Measurements from ENCODE around the gene WDR37. TPM values are rescaled to one million over a fixed set of nuclear protein-coding genes. Genes with fewer than 3 reads are reported as not detected.

The WDR37 gene
- total and polyA plus RNA-seq, 9 donors: 8.7 to 12.5 (median 10.5) TPM

DNA sequence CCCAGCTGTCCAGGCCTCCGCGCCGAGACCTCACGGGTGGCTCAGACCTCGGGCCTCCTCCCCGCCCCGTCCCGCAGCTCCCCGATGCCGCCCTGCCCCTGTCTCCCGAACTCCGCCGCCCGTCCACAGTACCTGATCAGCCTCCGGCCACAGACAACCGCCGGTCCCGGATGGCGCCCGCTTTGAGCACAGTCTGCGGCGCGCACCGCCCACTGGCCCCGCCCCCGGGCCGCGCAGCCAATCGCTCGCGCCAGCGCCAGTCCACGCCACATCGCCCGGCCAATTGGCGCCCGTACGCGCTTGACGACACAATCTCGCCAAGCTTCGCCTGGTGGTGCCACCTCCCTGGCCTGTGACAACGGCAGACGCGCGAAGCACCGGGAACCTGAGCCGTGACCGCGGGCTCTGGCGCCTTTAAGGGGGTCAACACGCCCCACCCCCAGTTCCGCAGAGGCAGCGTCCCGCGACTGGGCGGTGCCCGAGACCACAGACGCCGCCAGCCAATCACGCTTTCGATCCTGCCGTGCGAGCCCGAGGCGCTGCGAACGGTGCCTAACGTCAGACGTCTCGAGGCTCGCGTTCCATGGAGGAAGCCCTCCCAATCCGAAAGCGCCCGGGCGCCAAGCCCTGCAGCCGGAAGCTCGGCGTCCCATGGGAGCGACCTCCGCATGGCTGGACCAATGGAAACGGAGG lies 7.3 kb upstream of the WDR37 start, which contains the start of gene IDI1:
TSS of gene IDI1 (minus strand) at position 388 of the 693 bp plus-strand sequence. CDS start at position 272, 116 bp downstream.
- no peaks in the 10 kb centered on the region for H3K27me3 ChIP-seq (ENCODE audit: control insufficient read depth, insufficient read depth, low read length)
- peak within 1 kb of the TSS; percentile 100 for H3K27ac ChIP-seq (ENCODE audit: low read length)
- DNase-seq: peak; percentile 99
- H3K4me1 ChIP-seq (ENCODE audit: control insufficient read depth, insufficient read depth, low read length): peaks cover 11% of the 10 kb centered on the region
- under 1% methylated on average over 80 of the region's 83 CpGs for whole genome bisulfite sequencing (ENCODE audit: insufficient coverage)
- peak within 1 kb of the TSS; percentile 90 for H3K4me3 ChIP-seq (ENCODE audit: low read length)
- H3K36me3 ChIP-seq (ENCODE audit: control insufficient read depth, insufficient read depth, low read length): peaks cover 23% of the 10 kb centered on the region
- H3K9me3 ChIP-seq (replicated peaks; ENCODE audit: control insufficient read depth, low read depth, low read length): no peaks in the 10 kb centered on the region

- H3K9me3 ChIP-seq (replicated peaks; ENCODE audit: control insufficient read depth, low read depth, low read length): no peaks in the 10 kb centered on the region
- H3K4me1 ChIP-seq (ENCODE audit: control insufficient read depth, insufficient read depth, low read length): peaks cover 6% of the 10 kb centered on the region
- peak overlapping the region; percentile 100 for H3K27ac ChIP-seq (ENCODE audit: low read length)
- peaks cover 23% of the 10 kb centered on the region for H3K36me3 ChIP-seq (ENCODE audit: control insufficient read depth, insufficient read depth, low read length)
- no peaks in the 10 kb centered on the region for H3K27me3 ChIP-seq (ENCODE audit: control insufficient read depth, insufficient read depth, low read length)
- H3K4me3 ChIP-seq (ENCODE audit: low read length): peak overlapping the region; percentile 90
- WGBS (ENCODE audit: insufficient coverage): 0% methylated on average over 22 of the region's 34 CpGs
- no peak for DNase-seq
Measured at GRCh38 chr10:1049425-1049958, 6.7 kb upstream of the WDR37 start.

DNA sequence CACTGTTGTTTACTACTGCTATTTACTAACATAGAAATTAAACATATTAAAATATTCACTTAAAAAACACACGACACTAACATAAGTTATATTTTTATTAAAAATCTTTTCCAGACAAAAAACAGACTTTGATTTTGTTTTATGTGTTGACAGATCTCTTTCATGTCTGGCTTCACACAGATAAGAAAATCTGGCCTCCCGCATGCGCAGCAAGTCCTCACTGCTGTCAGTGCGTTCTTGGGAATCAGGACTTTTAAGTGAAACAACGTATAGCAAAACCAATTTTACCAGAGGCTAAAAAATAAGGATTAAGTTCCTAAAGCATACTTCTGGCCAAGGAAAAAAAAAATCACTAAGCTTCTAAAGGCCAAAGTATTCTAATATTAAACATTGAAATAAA lies 6.0 kb upstream of the WDR37 start:
- WGBS (ENCODE audit: insufficient coverage): 30% methylated on average over 2 of the region's 5 CpGs
- Histone ChIP-seq H3K27ac (ENCODE audit: low read length) (peak overlapping the region; percentile 100), H3K9me3 (replicated peaks; ENCODE audit: control insufficient read depth, low read depth, low read length) (no peaks in the 10 kb centered on the region), H3K4me3 (ENCODE audit: low read length) (peak overlapping the region; percentile 90), H3K36me3 (ENCODE audit: control insufficient read depth, insufficient read depth, low read length) (peaks cover 23% of the 10 kb centered on the region), H3K4me1 (ENCODE audit: control insufficient read depth, insufficient read depth, low read length) (peaks cover 9% of the 10 kb centered on the region), H3K27me3 (ENCODE audit: control insufficient read depth, insufficient read depth, low read length) (no peaks in the 10 kb centered on the region)
- DNase-seq: no peak

DNA sequence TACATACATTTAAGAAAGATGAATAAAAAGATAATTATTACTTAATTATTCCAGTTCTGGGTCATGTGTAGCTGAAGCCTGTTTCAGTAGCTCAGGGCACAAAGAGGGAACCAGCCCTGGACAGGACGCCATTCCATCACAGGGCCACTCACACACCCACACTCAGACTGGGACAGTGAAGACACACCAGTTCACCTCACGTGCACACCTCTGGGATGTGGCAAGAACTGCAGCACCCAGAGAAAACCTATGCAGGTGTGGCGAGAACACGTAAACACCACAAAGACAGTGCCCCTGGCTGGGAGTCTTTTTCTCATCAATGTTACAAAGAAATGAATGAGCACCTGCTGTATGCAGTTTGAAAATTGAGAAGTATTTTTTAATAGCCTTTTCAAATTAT lies 5.6 kb upstream of the WDR37 start:
- H3K27ac ChIP-seq (ENCODE audit: low read length): no peak overlapping the region
- H3K36me3 ChIP-seq (ENCODE audit: control insufficient read depth, insufficient read depth, low read length): peaks cover 23% of the 10 kb centered on the region
- H3K4me3 ChIP-seq (ENCODE audit: low read length): no peak overlapping the region
- no peaks in the 10 kb centered on the region for H3K27me3 ChIP-seq (ENCODE audit: control insufficient read depth, insufficient read depth, low read length)
- H3K4me1 ChIP-seq (ENCODE audit: control insufficient read depth, insufficient read depth, low read length): peaks cover 9% of the 10 kb centered on the region
- 86% methylated on average over 1 of the region's 4 CpGs for WGBS (ENCODE audit: insufficient coverage)
- no peak for DNase-seq
- H3K9me3 ChIP-seq (replicated peaks; ENCODE audit: control insufficient read depth, low read depth, low read length): no peaks in the 10 kb centered on the region

- DNase-seq: no peak
- Histone ChIP-seq H3K27ac (ENCODE audit: low read length) (no peak overlapping the region), H3K9me3 (replicated peaks; ENCODE audit: control insufficient read depth, low read depth, low read length) (no peaks in the 10 kb centered on the region), H3K27me3 (ENCODE audit: control insufficient read depth, insufficient read depth, low read length) (no peaks in the 10 kb centered on the region), H3K4me3 (ENCODE audit: low read length) (no peak overlapping the region), H3K36me3 (ENCODE audit: control insufficient read depth, insufficient read depth, low read length) (peaks cover 25% of the 10 kb centered on the region), H3K4me1 (ENCODE audit: control insufficient read depth, insufficient read depth, low read length) (peaks cover 19% of the 10 kb centered on the region)
- WGBS (ENCODE audit: insufficient coverage): 90% methylated on average over 2 of the region's 6 CpGs
Measured at GRCh38 chr10:1054684-1055083, 1.5 kb upstream of the WDR37 start.

DNA sequence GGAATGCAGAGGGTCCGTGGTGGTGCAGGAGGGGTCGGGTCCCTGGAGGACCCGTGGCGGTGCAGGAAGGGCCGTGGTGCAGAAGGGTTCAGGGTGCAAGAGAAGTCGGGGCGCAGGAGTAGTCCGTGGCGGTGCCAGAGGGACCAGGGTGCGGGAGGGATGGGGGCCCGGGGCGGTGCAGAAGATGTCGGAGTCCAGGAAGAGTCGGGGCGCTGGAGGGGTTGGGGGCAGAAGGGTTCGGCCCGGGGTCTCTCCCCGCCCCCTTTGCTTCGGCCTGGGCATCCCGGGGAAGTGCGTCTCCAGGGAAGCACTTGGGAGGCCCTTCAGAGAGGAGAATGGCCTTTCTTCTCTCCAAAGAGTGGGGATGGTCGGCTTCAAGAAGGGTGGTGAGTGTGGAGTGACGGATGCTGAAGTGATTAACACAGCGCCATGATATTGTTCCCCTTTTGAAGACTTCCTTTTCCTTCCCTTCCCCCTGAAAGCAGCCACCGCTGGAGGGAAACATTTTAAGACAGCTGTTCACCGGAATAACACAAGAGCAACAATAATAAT lies 997 bp downstream of the WDR37 start:
- H3K9me3 ChIP-seq (replicated peaks; ENCODE audit: control insufficient read depth, low read depth, low read length): no peaks in the 10 kb centered on the region
- peak overlapping the region; percentile 98 for H3K4me3 ChIP-seq (ENCODE audit: low read length)
- no peaks in the 10 kb centered on the region for H3K27me3 ChIP-seq (ENCODE audit: control insufficient read depth, insufficient read depth, low read length)
- peaks cover 17% of the 10 kb centered on the region for H3K36me3 ChIP-seq (ENCODE audit: control insufficient read depth, insufficient read depth, low read length)
- DNase-seq: peak; percentile 51
- H3K27ac ChIP-seq (ENCODE audit: low read length): peak overlapping the region; percentile 96
- 0% methylated on average over 20 of the region's 26 CpGs for WGBS (ENCODE audit: insufficient coverage)
- peaks cover 15% of the 10 kb centered on the region for H3K4me1 ChIP-seq (ENCODE audit: control insufficient read depth, insufficient read depth, low read length)

- Histone ChIP-seq H3K4me3 (ENCODE audit: low read length) (no peak overlapping the region), H3K27ac (ENCODE audit: low read length) (no peak overlapping the region), H3K9me3 (replicated peaks; ENCODE audit: control insufficient read depth, low read depth, low read length) (no peaks in the 10 kb centered on the region), H3K4me1 (ENCODE audit: control insufficient read depth, insufficient read depth, low read length) (peaks cover 15% of the 10 kb centered on the region), H3K27me3 (ENCODE audit: control insufficient read depth, insufficient read depth, low read length) (no peaks in the 10 kb centered on the region), H3K36me3 (ENCODE audit: control insufficient read depth, insufficient read depth, low read length) (peaks cover 9% of the 10 kb centered on the region)
- DNase-seq: no peak
- 69% methylated on average over 2 of the region's 7 CpGs for WGBS (ENCODE audit: insufficient coverage)
Measured at GRCh38 chr10:1058017-1058416, 1.8 kb downstream of the WDR37 start.

DNA sequence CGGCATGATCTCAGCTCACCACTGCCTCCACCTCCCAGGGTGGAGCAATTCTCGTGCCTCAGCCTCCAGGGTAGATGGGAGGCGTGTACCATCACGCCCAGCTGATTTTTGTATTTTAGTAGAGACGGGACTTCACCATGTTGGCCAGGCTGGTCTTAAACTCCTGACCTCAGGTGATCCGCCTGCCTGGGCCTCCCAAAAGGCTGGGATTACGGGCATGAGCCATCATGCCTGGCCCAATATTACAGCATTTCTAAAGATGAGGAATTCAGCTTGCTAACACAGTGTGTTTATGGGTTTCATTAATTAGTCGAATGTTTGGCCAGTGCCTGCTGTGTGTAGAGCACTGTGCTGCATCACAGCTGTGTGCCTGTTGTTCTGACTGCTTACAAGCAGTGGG lies 3.7 kb downstream of the WDR37 start:
- Histone ChIP-seq H3K4me3 (ENCODE audit: low read length) (no peak overlapping the region), H3K9me3 (replicated peaks; ENCODE audit: control insufficient read depth, low read depth, low read length) (no peaks in the 10 kb centered on the region), H3K27ac (ENCODE audit: low read length) (no peak overlapping the region), H3K27me3 (ENCODE audit: control insufficient read depth, insufficient read depth, low read length) (no peaks in the 10 kb centered on the region), H3K36me3 (ENCODE audit: control insufficient read depth, insufficient read depth, low read length) (peaks cover 6% of the 10 kb centered on the region), H3K4me1 (ENCODE audit: control insufficient read depth, insufficient read depth, low read length) (peaks cover 13% of the 10 kb centered on the region)
- 87% methylated on average over 5 of the region's 8 CpGs for WGBS (ENCODE audit: insufficient coverage)
- DNase-seq: no peak

DNA sequence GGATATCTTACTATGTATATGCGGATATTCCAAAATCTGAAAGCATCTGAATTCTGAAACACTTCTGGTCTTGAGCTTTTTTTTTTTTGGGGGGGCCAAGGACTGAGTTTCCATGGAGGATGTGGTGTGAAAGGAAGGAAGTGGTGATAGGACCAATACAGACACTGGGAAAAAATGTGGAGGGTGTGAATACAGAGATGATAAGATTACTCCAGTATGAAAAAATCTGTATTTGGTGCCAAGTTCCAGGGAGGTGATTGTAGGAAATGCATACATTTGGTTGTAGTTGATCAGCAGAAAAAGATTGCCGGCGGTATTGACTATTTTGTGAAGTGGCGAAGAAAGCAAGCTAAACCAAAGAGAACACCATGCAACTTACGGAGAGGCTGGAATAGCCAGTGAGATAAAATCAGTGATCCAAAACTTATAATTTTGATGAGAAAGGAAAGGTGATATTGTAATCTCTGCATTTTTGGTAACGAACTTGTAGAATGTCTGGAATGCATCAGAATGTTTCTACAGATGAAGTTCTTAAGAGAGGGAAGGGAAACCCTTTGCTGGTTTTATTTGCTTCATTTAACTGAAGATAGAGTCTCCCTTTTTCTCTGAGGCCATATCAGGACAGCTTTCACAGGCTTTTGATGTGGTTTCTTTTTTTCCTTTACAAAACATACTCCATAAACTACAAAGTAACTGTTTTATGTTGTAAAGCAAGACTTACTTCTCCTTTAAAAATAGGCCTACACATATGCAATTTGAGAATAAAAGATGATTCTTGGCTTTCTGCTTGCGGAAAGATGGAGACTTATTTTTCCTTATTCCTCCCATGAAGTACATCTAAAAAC lies 6.0 kb downstream of the WDR37 start:
- H3K4me3 ChIP-seq (ENCODE audit: low read length): no peak overlapping the region
- no peak for DNase-seq
- H3K4me1 ChIP-seq (ENCODE audit: control insufficient read depth, insufficient read depth, low read length): peaks cover 9% of the 10 kb centered on the region
- H3K27ac ChIP-seq (ENCODE audit: low read length): no peak overlapping the region
- 98% methylated on average over 4 of the region's 7 CpGs for WGBS (ENCODE audit: insufficient coverage)
- H3K27me3 ChIP-seq (ENCODE audit: control insufficient read depth, insufficient read depth, low read length): no peaks in the 10 kb centered on the region
- no peaks in the 10 kb centered on the region for H3K9me3 ChIP-seq (replicated peaks; ENCODE audit: control insufficient read depth, low read depth, low read length)
- H3K36me3 ChIP-seq (ENCODE audit: control insufficient read depth, insufficient read depth, low read length): peaks cover 6% of the 10 kb centered on the region

All from muscle of leg (tissue), 11 donors.